RWPE2 (cell line): ENCODE data around the gene SPEG.

Experiments used
- ATAC-seq: fragments of 200-7000 bp; cut with Tn5 transposase; 3 replicates; pipeline ENCODE4 v1.9.1; 2021; ENCODE audit warnings: low read depth
- DNase-seq: peaks from one replicate; pipeline ENCODE4 v3.0.0-alpha.2; 2020; ENCODE audit warnings: low spot score
- H3K27ac ChIP-seq: fragments of 450-650 bp; 2 replicates; pipeline ENCODE4 v1.5.1; 2017; ENCODE audit warnings: mild to moderate bottlenecking; ENCODE audit not compliant: poor library complexity, severe bottlenecking
- H3K27me3 ChIP-seq: fragments of 250-450 bp; sonication (Bioruptor Pico); 2 replicates; pipeline ENCODE4 v1.5.1; 2021; ENCODE audit warnings: mild to moderate bottlenecking, moderate library complexity; ENCODE audit not compliant: insufficient read depth, poor library complexity, severe bottlenecking
- H3K36me3 ChIP-seq: fragments of 250-450 bp; sonication (Bioruptor Pico); 2 replicates; pipeline ENCODE4 v1.5.1; 2020; ENCODE audit warnings: low read depth, mild to moderate bottlenecking, moderate library complexity
- H3K4me1 ChIP-seq: fragments of 250-450 bp; sonication (Bioruptor Pico); 2 replicates; pipeline ENCODE4 v1.5.1; 2021; ENCODE audit warnings: mild to moderate bottlenecking, moderate library complexity; ENCODE audit not compliant: insufficient read depth, poor library complexity, severe bottlenecking
- H3K4me3 ChIP-seq: fragments of 250-450 bp; sonication (Bioruptor Pico); 2 replicates; pipeline ENCODE4 v1.5.1; 2021; ENCODE audit warnings: mild to moderate bottlenecking, moderate library complexity; ENCODE audit not compliant: severe bottlenecking
- H3K9me3 ChIP-seq: fragments of 250-450 bp; sonication (Bioruptor Pico); 2 replicates; pipeline ENCODE4 v1.5.1; 2021; ENCODE audit warnings: mild to moderate bottlenecking, moderate library complexity; ENCODE audit not compliant: severe bottlenecking
- TF ChIP-seq, protein P1 (sequence below): fragments of 450-650 bp; IDR thresholded peaks from one replicate; pipeline ENCODE4 v1.5.1; 2017; ENCODE audit warnings: mild to moderate bottlenecking, moderate library complexity; ENCODE audit not compliant: poor library complexity, severe bottlenecking

The SPEG gene

DNA sequence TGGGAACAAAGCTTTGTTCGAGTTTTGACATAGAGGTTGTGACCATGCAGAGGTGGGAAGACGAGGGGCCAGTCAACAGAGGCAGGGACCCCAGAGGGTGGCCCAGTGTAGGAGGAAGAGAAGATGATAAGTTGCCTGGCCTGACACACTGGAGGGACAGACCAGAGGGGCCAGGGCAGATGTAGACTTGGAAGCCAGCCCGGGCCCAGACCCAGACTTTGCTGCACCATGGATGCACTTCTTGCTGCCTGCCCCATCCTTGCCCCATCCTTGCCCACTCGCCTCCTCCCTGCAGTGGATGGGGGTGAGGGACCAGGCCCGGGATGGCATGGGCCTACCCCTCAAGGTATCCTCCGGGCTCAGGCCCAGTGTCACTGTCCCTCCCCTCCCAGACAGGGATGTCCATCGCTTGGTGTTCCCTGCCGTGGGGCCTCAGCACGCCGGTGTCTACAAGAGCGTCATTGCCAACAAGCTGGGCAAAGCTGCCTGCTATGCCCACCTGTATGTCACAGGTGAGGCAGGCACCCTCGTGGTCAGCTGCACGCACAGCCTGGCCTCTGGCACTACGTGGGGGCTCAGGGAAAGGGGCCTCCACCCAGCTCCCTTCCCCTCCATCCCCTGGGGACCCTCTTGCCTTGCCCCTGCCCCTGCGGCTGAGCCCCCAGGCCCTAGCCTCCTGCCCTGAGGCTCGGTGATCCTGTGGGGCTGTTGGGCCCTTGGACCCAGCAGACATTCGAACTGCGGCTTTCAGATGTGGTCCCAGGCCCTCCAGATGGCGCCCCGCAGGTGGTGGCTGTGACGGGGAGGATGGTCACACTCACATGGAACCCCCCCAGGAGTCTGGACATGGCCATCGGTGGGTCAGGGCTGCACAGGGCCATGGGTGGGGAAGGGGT lies 37.1 kb downstream of the SPEG start:
- H3K4me1 ChIP-seq = peaks cover 12% of the 10 kb centered on the region
- no peak overlapping the region for H3K27ac ChIP-seq
- TF ChIP-seq, protein P1, sequence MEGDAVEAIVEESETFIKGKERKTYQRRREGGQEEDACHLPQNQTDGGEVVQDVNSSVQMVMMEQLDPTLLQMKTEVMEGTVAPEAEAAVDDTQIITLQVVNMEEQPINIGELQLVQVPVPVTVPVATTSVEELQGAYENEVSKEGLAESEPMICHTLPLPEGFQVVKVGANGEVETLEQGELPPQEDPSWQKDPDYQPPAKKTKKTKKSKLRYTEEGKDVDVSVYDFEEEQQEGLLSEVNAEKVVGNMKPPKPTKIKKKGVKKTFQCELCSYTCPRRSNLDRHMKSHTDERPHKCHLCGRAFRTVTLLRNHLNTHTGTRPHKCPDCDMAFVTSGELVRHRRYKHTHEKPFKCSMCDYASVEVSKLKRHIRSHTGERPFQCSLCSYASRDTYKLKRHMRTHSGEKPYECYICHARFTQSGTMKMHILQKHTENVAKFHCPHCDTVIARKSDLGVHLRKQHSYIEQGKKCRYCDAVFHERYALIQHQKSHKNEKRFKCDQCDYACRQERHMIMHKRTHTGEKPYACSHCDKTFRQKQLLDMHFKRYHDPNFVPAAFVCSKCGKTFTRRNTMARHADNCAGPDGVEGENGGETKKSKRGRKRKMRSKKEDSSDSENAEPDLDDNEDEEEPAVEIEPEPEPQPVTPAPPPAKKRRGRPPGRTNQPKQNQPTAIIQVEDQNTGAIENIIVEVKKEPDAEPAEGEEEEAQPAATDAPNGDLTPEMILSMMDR = no peak
- no peaks in the 10 kb centered on the region for H3K9me3 ChIP-seq
- no peaks in the 10 kb centered on the region for H3K36me3 ChIP-seq
- H3K27me3 ChIP-seq = no peaks in the 10 kb centered on the region
- DNase-seq (no peak), ATAC-seq (no peak)
- no peak overlapping the region for H3K4me3 ChIP-seq

DNA sequence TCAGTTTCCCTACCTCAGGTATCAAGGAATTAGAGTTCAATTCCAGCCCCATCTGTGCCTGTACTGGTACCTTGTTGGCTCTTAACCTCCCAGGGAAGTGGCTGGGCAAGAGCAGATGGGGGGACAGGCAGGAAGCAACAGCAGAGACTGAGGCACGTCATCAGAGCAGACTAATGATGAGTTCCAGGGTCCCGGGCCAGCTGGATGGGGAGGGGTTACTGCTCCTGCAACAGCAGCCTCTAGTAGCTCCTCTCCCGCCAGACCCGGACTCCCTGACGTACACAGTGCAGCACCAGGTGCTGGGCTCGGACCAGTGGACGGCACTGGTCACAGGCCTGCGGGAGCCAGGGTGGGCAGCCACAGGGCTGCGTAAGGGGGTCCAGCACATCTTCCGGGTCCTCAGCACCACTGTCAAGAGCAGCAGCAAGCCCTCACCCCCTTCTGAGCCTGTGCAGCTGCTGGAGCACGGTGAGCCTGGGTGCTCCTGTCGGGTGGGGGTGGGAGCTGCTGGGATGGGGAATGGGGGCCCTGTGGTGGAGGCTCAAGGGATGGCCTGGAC lies 38.1 kb downstream of the SPEG start:
- Histone ChIP-seq H3K4me1 (peaks cover 4% of the 10 kb centered on the region), H3K27me3 (no peaks in the 10 kb centered on the region), H3K27ac (no peak overlapping the region), H3K36me3 (no peaks in the 10 kb centered on the region), H3K4me3 (no peak overlapping the region), H3K9me3 (no peaks in the 10 kb centered on the region)
- TF ChIP-seq, protein P1 = no peak
- ATAC-seq (no peak), DNase-seq (no peak)

DNA sequence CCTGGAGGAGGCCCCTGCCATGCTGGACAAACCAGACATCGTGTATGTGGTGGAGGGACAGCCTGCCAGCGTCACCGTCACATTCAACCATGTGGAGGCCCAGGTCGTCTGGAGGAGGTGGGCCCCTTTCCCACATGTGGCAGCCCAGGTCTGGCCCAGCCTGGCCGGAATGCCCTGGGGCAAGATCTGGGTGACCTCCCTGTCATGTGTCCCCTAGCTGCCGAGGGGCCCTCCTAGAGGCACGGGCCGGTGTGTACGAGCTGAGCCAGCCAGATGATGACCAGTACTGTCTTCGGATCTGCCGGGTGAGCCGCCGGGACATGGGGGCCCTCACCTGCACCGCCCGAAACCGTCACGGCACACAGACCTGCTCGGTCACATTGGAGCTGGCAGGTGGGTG lies 38.9 kb downstream of the SPEG start:
- no peak overlapping the region for H3K27ac ChIP-seq
- no peaks in the 10 kb centered on the region for H3K36me3 ChIP-seq
- no peaks in the 10 kb centered on the region for H3K9me3 ChIP-seq
- ATAC-seq (no peak), DNase-seq (no peak)
- H3K4me1 ChIP-seq = peaks cover 4% of the 10 kb centered on the region
- TF ChIP-seq, protein P1 = no peak
- H3K4me3 ChIP-seq = no peak overlapping the region
- H3K27me3 ChIP-seq = no peaks in the 10 kb centered on the region

DNA sequence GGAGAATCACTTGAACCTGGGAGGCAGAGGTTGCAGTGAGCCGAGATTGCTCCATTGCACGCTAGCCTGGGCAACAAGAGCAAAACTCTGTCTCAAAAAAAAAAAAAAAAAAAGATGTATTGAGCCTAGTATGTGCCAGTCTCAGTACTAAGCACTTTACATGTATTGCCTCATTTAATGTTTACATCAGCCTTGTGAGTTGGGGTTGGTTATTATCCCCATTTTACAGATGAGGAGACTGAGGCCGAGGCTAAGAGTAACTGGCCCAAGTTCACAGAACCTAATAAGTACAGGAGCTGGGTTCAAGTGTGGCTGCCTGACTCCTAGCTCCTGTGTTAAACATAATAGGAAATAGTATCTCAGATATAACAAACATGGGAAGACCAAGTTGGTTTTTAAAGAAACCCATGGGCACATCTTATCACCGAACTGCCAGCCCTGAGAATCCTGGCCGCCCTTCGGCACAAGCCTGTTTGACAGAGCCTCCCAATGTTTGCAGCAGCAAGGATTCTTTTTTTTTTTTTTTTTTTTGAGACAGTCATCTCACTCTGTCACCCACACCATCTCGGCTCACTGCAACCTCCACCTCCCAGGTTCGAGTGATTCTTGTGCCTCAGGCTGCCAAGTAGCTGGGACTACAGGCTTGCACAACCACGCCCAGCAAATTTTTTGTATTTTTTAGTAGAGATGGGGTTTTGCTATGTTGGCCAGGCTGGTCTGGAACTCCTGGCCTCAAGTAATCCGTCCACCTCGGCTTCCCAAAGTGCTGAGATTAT lies 39.8 kb downstream of the SPEG start:
- Histone ChIP-seq H3K36me3 (no peaks in the 10 kb centered on the region), H3K27ac (no peak overlapping the region), H3K4me1 (peaks cover 4% of the 10 kb centered on the region), H3K9me3 (no peaks in the 10 kb centered on the region), H3K27me3 (no peaks in the 10 kb centered on the region), H3K4me3 (no peak overlapping the region)
- no peak for ATAC-seq
- no peak for DNase-seq
- TF ChIP-seq, protein P1 = no peak
